GM21390 (cell line): ENCODE results near the gene PLAGL1.
"Not testable (repeated sequence)": the region's sequence is repeated elsewhere in the genome, so short reads cannot be mapped to it uniquely, and the experiment has no call there.

ENCODE experiments used
- ATAC-seq: cut with Tn5 transposase; IDR thresholded peaks from one replicate; pipeline ENCODE4 v1.9.1; 2021; ENCODE audit not compliant: unreplicated experiment

PLAGL1 gene

GRCh38 chr6:144012534-144012933 lies 4.5 kb upstream of the PLAGL1 start:
- no peak for ATAC-seq

GRCh38 chr6:144009628-144010027 lies 1.6 kb upstream of the PLAGL1 start:
- not testable (repeated sequence) for ATAC-seq

DNA sequence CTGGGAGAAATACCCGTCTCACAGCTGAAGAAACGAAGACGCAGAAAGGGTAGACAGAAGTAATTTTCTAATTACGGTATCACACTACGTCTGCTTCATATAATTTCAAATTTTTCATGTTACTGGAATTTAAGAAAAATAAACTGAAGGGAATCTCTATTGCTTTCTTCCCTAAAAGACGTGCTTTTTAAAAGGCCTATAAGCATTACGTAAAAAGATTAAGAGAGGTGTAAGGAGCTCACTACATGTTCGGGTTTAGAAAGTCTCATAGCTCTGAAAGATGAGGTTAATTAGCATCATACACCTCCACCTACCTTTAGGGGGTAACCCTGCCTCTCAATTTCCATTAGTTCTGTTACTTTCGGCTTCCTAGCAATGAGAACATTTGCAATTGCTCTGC lies 787 bp upstream of the PLAGL1 start:
- ATAC-seq = no peak

DNA sequence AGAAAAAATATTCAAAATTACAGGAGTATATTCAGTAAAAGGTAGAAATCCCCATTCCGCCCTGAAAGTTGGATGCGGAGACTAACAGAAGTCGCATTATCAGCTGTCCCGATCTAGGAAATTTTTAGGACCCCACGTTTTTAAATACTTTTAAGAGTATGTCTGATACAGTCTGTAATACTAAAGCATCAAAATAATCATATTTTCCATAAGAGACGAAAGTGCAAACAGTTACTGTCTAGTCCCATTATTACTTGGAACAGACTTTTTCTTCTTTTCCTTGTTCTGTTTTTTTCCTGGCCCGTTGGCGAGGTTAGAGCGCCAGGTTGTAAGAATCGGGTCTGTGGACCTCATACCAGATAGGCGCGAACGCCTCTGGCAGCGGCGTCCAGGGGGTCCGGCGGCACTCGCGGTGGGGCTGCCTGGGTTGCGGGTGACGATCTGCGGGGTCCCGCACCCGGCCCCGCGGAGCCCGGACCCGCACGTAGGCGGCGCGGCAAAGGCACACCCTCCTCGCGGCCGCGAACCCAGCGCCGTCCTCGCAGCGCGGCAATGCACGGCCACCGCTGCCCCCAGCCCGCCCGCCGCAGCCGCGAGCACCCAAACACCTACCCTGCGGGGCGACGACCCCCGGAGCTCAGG lies 460 bp downstream of the PLAGL1 start:
- ATAC-seq = peak; percentile 41

GRCh38 chr6:144006736-144007477 lies 1.2 kb downstream of the PLAGL1 start:
- ATAC-seq = no peak

DNA sequence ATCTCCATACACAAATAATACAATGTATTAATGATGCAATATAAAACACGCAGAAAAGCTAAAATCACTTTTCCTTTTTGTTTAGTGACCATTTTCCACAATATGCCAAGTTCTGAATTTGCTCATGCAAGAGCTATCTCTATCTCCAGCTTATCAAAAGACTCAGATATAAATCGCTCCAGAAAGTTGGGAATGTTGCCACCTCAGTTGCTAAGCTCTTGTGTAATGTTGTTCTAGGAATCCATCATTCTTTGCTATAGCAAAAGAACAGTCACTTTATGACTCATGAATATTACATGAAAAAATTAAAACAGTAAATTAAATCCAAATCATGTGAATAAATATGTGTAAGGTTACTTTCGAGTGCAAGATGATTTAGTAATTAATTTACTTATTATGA lies 8.7 kb downstream of the PLAGL1 start:
- no peak for ATAC-seq

- no peak for ATAC-seq
These were observed 9.4 kb downstream of the PLAGL1 start for GRCh38 chr6:143998686-143999085.

DNA sequence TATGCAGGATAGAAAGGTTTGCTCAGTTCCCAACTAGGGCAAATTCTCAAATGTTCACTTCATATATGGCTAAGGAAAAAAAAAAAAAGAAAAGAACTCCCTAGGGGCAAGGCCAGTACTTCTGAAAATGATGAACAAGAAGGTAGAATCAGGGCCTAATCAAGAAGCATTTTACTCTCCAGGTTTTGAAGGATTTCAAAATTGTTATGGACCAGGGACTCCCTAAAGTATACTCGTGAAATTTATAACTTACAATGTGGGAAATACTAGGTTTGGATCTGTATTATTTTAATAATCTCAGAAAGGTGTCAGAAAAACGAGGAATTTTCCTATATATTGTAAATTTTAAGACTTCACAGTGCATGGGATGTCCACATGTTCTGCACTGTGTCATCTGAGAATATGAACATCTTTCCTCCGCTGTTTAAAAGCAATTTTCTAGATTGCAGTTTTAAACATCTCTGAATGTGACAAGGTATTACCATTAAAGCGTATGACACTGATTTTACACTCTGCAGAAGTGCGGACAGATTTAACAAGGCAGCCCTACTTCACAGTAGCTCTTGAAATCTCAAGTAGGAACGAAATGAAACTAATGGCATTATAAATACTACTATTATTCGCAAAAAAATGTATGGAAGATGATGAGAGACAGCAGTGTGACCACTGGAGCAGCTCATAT lies 14.0 kb downstream of the PLAGL1 start:
- no peak for ATAC-seq

DNA sequence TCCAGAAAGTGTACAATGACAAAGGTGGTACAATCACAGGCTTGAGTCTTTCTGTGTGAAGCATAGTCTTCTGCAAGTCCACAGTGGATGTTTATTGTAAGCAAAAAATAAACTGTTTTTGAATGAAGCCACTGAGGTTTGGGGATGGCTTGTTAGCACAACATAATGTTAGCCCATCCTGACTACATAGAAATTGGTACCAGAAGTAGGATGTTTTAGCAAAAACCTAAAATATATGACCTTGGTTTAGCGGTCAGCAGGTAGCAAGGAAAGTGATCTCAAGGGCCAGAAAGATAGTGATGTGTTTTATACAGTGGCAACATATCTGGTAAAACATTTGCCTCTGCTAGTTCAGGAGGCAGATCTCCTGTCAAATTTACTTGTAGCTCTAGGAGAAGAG lies 15.8 kb downstream of the PLAGL1 start:
- no peak for ATAC-seq

- ATAC-seq = no peak
These were observed 21.5 kb downstream of the PLAGL1 start for GRCh38 chr6:143986463-143987065.

GRCh38 chr6:143984666-143985065 lies 23.4 kb downstream of the PLAGL1 start:
- no peak for ATAC-seq

- no peak for ATAC-seq
These were observed 25.1 kb downstream of the PLAGL1 start for GRCh38 chr6:143982968-143983367.

- ATAC-seq = no peak
These were observed 27.1 kb downstream of the PLAGL1 start for GRCh38 chr6:143980921-143981320.

- ATAC-seq = no peak
These were observed 31.2 kb downstream of the PLAGL1 start for GRCh38 chr6:143976806-143977349.

DNA sequence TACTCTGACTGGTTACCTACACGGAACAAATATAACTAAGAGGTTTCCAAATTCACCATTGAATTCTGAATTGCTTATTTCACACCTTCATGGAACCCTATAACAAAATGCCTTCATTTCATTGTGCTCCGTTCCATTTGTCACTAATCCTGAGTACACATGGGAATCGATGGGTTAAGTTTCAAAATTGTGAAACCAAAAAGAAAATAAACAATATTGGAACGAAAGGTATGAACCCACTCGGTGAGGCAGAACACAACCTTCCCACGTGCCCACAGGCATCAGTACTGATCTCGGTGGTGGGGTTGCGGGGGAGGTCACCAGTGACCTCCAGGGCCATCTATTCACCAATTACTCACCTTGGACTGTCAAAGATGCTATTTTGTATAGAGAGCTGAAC lies 34.0 kb downstream of the PLAGL1 start:
- no peak for ATAC-seq

DNA sequence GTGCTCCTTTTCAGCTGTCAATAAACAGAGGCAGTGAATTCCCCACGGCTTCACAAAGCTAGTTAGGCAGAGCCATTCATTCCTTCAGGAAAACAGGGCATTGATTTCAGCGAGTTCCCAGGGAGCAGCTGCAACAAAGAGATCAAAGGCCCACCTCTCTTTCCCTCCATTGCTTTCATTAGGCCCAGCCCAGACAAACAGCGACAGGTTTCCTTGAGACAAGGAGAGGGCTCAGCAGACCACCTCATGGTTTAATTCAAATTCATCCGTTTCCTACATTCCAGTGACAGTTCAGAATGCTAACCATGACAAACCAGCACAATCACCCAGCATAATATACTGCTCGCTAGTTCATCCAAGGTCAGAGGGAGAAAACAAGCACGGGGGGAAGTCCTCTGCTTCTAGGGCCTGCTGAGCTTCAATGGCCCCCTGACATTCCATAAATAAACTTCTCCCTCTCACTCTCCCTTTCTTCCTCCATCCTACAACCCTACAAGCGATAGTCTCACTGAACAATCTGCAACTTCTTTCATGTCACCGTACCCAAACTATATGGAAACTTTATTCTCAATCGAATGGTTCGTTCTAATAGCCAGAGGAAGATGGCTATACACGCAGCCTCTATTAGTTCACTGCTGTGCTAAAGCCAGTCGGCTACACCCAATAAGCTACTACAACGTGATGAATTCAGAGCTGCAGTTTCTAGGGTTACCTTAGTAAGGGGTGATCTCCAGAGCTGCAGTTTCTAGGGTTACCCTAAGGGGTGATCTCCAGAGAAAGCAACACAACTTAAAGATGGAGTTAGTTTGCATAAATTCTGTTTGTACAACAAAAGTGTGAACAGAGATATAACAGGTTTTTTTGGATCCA lies 34.7 kb downstream of the PLAGL1 start:
- ATAC-seq = no peak

DNA sequence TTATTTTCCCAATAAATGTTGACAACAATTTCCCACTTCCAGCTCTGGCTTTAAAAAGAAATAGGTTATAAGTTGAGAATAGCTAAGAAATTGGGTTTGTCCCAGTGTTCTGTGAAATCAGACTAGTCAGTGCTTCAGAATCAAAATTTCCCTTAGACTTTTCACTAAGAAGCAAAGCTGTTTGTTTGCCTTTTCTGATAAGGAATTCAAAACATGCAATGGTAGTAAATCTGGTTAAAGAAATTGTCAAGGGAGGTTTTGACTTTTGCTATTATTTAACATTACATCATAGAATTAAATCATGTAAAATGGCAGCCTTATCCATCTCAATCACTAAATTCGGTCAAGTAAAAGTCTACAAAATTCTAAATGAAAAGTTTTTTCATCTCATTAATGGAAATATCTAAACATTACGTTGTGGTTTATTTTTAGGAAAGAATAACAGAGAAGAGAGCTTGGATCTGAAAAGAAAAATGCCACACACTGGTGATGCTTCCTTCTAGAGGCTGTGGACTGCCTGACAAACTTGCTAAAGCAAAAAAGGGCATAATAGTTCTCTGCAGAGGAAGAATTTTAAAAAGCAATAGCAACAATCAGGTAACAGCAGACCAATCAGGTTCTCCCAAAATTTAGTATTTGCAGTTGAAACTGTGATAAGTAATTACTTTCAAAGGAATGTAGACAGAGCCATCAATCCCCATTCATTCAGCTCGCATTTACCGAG lies 36.4 kb downstream of the PLAGL1 start:
- ATAC-seq = no peak

DNA sequence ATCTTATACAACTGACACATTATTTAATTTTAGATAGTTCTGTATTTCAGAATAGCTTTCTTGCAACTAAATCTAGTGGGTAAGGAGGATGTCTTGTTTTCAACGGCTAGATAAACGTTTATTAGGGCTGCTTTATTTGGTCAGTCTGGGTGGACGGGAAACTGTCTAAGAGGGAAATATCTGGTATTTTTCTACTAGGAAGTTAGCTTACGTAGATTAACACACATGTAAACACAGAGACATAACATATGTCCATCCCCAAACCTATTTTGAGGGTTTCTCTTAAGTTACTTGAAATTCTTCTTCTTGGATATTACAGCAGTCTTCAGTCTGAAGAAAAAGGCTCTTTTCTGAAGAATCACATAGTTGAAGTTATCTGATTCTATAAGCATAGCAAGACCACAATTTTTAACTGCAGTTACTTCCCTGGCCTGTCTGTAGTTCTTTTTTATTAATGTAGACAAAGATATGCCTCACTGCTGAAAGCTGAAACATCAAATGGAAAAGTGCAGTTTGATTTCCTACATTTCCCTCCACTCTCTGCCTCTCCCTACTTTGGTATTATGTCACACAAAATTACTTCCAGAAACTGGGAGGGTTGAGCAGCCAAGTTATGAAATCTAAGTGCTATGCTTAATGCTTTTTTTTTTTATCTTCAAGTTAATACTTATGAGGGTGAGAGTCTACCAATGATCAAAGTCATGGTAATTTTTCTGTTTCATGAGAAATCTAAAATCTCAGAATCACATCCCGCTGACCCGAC lies 37.4 kb downstream of the PLAGL1 start:
- ATAC-seq = no peak

DNA sequence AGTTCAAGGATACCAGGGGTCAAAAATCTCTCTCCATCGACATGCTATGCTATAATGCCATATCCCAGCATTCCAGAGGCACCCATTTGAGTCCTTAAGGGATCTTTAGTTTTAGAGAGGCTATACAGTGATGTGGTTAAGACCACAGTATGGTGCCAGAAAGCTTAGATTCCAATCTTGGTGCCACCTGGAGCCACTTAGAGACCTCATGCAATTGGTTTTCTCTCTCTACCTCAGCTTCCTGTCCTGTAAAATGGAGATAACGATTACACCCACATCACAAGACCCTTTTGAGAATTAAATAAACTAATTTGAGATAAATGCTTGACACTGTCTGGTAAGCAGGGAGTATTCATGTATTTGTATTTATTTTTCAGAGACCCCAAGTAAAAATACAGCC lies 39.0 kb downstream of the PLAGL1 start:
- ATAC-seq = no peak
